ENCODE data around the gene PUSL1. TPM values are rescaled to one million over a fixed set of nuclear protein-coding genes. Genes with fewer than 3 reads are reported as not detected.

Gene PUSL1
- total and polyA plus RNA-seq, 2 of the 13 experiments (the other 11 are each of a cell fraction or from before 2014, with no cell fraction given): 8.3 to 22.2 TPM

GRCh38 chr1:1304331-1305299, 3.8 kb upstream of the PUSL1 start (continued):
- TF ChIP-seq FOSL2 (CRISPR knock-in tag; IDR thresholded peaks at IDR 0.05): peak; percentile 57
- TF ChIP-seq, protein P1, sequence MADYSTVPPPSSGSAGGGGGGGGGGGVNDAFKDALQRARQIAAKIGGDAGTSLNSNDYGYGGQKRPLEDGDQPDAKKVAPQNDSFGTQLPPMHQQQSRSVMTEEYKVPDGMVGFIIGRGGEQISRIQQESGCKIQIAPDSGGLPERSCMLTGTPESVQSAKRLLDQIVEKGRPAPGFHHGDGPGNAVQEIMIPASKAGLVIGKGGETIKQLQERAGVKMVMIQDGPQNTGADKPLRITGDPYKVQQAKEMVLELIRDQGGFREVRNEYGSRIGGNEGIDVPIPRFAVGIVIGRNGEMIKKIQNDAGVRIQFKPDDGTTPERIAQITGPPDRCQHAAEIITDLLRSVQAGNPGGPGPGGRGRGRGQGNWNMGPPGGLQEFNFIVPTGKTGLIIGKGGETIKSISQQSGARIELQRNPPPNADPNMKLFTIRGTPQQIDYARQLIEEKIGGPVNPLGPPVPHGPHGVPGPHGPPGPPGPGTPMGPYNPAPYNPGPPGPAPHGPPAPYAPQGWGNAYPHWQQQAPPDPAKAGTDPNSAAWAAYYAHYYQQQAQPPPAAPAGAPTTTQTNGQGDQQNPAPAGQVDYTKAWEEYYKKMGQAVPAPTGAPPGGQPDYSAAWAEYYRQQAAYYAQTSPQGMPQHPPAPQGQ (CRISPR knock-in tag; IDR thresholded peaks at IDR 0.05; ENCODE audit: borderline replicate concordance): no peak
- TF ChIP-seq HOXA9 (CRISPR knock-in tag; IDR thresholded peaks at IDR 0.05; ENCODE audit: borderline replicate concordance): no peak
- TF ChIP-seq SRF (IDR thresholded peaks at IDR 0.05; ENCODE audit: low read depth, low read length): no peak
- peak; percentile 44; the same call in 1 of the 2 replicates for TF ChIP-seq HIVEP1 (CRISPR knock-in tag; IDR thresholded peaks at IDR 0.05)
- TF ChIP-seq, protein P2, sequence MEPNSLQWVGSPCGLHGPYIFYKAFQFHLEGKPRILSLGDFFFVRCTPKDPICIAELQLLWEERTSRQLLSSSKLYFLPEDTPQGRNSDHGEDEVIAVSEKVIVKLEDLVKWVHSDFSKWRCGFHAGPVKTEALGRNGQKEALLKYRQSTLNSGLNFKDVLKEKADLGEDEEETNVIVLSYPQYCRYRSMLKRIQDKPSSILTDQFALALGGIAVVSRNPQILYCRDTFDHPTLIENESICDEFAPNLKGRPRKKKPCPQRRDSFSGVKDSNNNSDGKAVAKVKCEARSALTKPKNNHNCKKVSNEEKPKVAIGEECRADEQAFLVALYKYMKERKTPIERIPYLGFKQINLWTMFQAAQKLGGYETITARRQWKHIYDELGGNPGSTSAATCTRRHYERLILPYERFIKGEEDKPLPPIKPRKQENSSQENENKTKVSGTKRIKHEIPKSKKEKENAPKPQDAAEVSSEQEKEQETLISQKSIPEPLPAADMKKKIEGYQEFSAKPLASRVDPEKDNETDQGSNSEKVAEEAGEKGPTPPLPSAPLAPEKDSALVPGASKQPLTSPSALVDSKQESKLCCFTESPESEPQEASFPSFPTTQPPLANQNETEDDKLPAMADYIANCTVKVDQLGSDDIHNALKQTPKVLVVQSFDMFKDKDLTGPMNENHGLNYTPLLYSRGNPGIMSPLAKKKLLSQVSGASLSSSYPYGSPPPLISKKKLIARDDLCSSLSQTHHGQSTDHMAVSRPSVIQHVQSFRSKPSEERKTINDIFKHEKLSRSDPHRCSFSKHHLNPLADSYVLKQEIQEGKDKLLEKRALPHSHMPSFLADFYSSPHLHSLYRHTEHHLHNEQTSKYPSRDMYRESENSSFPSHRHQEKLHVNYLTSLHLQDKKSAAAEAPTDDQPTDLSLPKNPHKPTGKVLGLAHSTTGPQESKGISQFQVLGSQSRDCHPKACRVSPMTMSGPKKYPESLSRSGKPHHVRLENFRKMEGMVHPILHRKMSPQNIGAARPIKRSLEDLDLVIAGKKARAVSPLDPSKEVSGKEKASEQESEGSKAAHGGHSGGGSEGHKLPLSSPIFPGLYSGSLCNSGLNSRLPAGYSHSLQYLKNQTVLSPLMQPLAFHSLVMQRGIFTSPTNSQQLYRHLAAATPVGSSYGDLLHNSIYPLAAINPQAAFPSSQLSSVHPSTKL (CRISPR knock-in tag; IDR thresholded peaks at IDR 0.05): no peak
- no peak for TF ChIP-seq IRF1 (CRISPR knock-in tag; IDR thresholded peaks at IDR 0.05; ENCODE audit: low read depth)
- no peak for TF ChIP-seq ZNF234 (CRISPR knock-in tag; conservative IDR thresholded peaks at IDR 0.05)
- no peak for TF ChIP-seq CEBPB (IDR thresholded peaks at IDR 0.05; ENCODE audit: borderline replicate concordance, low read depth, low read length)
- TF ChIP-seq DPF2 (CRISPR knock-in tag; IDR thresholded peaks at IDR 0.05; ENCODE audit: borderline replicate concordance, low read depth): no peak
- no peak for TF ChIP-seq ZMYM4 (CRISPR knock-in tag; IDR thresholded peaks at IDR 0.05)
- no peak; the same call in 1 of the 2 replicates for TF ChIP-seq SPEN (CRISPR knock-in tag; IDR thresholded peaks at IDR 0.05; ENCODE audit: low read depth)
- TF ChIP-seq MATR3 (CRISPR knock-in tag; IDR thresholded peaks at IDR 0.05): no peak
- TF ChIP-seq ZNF563 (CRISPR knock-in tag; IDR thresholded peaks at IDR 0.05): no peak
- no peak for TF ChIP-seq ZNF644 (CRISPR knock-in tag; IDR thresholded peaks at IDR 0.05; ENCODE audit: low read depth)
- no peak for TF ChIP-seq TCF7L2 (IDR thresholded peaks at IDR 0.05; ENCODE audit: low read depth, low read length)
- TF ChIP-seq, protein P3, sequence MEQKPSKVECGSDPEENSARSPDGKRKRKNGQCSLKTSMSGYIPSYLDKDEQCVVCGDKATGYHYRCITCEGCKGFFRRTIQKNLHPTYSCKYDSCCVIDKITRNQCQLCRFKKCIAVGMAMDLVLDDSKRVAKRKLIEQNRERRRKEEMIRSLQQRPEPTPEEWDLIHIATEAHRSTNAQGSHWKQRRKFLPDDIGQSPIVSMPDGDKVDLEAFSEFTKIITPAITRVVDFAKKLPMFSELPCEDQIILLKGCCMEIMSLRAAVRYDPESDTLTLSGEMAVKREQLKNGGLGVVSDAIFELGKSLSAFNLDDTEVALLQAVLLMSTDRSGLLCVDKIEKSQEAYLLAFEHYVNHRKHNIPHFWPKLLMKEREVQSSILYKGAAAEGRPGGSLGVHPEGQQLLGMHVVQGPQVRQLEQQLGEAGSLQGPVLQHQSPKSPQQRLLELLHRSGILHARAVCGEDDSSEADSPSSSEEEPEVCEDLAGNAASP (CRISPR knock-in tag; IDR thresholded peaks at IDR 0.05; ENCODE audit: borderline replicate concordance): no peak
- TF ChIP-seq RFXANK (CRISPR knock-in tag; IDR thresholded peaks at IDR 0.05): no peak
- no peak for TF ChIP-seq ZNF713 (CRISPR knock-in tag; IDR thresholded peaks at IDR 0.05)
- TF ChIP-seq CENPBD1 (CRISPR knock-in tag; IDR thresholded peaks at IDR 0.05; ENCODE audit: borderline replicate concordance, low read depth): no peak
- TF ChIP-seq TOPORS (CRISPR knock-in tag; IDR thresholded peaks at IDR 0.05): 0 out of 2 replicates have a peak, but pooled peaks have one; percentile 39

All from HepG2 (cell line).